HepG2 (cell line): Measurements from ENCODE around the gene LMAN2L. TPM values are rescaled to one million over a fixed set of nuclear protein-coding genes. Genes with fewer than 3 reads are reported as not detected.
A peak's percentile ranks its signal among the peaks of the same experiment; 100 is the strongest.

Experiments
- CBX5 ChIP-seq: sonication (generic); formaldehyde crosslinking; IDR thresholded peaks from 2 replicates; pipeline ENCODE4 v1.4.0; 2020; ENCODE audit warnings: missing genetic modification reagents, borderline replicate concordance
- ELF3 ChIP-seq: IDR thresholded peaks from 2 replicates; pipeline ENCODE4 v1.6.1; 2016; ENCODE audit warnings: missing genetic modification reagents, missing compliant biosample characterization
- HOXA5 ChIP-seq: sonication (generic); formaldehyde crosslinking; IDR thresholded peaks from 2 replicates; pipeline ENCODE4 v1.4.0; 2020; ENCODE audit warnings: missing genetic modification reagents
- KLF11 ChIP-seq: IDR thresholded peaks from 2 replicates; pipeline ENCODE4 v1.6.1; 2016; ENCODE audit warnings: missing compliant biosample characterization
- MBNL3 ChIP-seq: fragments of 250-450 bp; sonication (Bioruptor Pico); conservative IDR thresholded peaks from 2 replicates; pipeline ENCODE4 v1.8.0; 2022; ENCODE audit warnings: mild to moderate bottlenecking, inconsistent platforms
- RORA ChIP-seq: sonication (generic); formaldehyde crosslinking; IDR thresholded peaks from 2 replicates; pipeline ENCODE4 v1.5.0; 2020; ENCODE audit warnings: mild to moderate bottlenecking, missing genetic modification reagents, moderate library complexity
- SNAI1 ChIP-seq: sonication (generic); formaldehyde crosslinking; IDR thresholded peaks from 2 replicates; pipeline ENCODE4 v1.5.0; 2020; ENCODE audit warnings: mild to moderate bottlenecking, missing genetic modification reagents, borderline replicate concordance
- XBP1 ChIP-seq: sonication (generic); formaldehyde crosslinking; IDR thresholded peaks from 2 replicates; pipeline ENCODE4 v1.5.0; 2020; ENCODE audit warnings: missing genetic modification reagents
- ZBTB7A ChIP-seq: sonication (generic); formaldehyde crosslinking; IDR thresholded peaks from 2 replicates; pipeline ENCODE4 v1.8.0; 2022; ENCODE audit warnings: mild to moderate bottlenecking, missing genetic modification reagents
- ZEB1 ChIP-seq: IDR thresholded peaks from 2 replicates; pipeline ENCODE4 v1.6.1; 2012; ENCODE audit warnings: mild to moderate bottlenecking, low read depth, inconsistent platforms; ENCODE audit not compliant: insufficient replicate concordance
- ZFAT ChIP-seq: sonication (generic); formaldehyde crosslinking; conservative IDR thresholded peaks from 2 replicates; pipeline ENCODE4 v1.8.1; 2023; ENCODE audit warnings: missing genetic modification reagents, inconsistent platforms
- ZMYM3 ChIP-seq: sonication (generic); formaldehyde crosslinking; IDR thresholded peaks from 2 replicates; pipeline ENCODE4 v1.5.1; 2020; ENCODE audit warnings: mild to moderate bottlenecking, missing genetic modification reagents
- ZNF317 ChIP-seq: sonication (generic); formaldehyde crosslinking; IDR thresholded peaks from 2 replicates; pipeline ENCODE4 v1.5.0; 2020; ENCODE audit warnings: mild to moderate bottlenecking, missing genetic modification reagents
- ZNF350 ChIP-seq: sonication (generic); formaldehyde crosslinking; IDR thresholded peaks from 2 replicates; pipeline ENCODE4 v1.4.0; 2020; ENCODE audit warnings: mild to moderate bottlenecking, low read depth, missing genetic modification reagents, borderline replicate concordance
- ZNF354B ChIP-seq: sonication (generic); formaldehyde crosslinking; IDR thresholded peaks from 2 replicates; pipeline ENCODE4 v1.8.0; 2022; ENCODE audit warnings: mild to moderate bottlenecking, missing genetic modification reagents
- ZNF564 ChIP-seq: sonication (generic); formaldehyde crosslinking; IDR thresholded peaks from 2 replicates; pipeline ENCODE4 v1.8.1; 2023; ENCODE audit warnings: mild to moderate bottlenecking, missing genetic modification reagents
- polyA plus RNA-seq, 8 experiments: library from polyadenylated mRNA; depleted of rRNA in 3 of 8; stranded (reverse) in 7 of 8; unstranded in 1 of 8; fragments of >200 nt; fragmentation: Illumina TruSeq in 4 of 8; extraction: Trizol in 4 of 8; gene quantifications; 2 replicates each; pipeline versions ENCODE4 v1.2.1 to v1.2.3, GENCODE V29; 2011 to 2016; ENCODE audit warnings: low read depth in 4 of 8, missing spikeins in 1 of 8, mixed read lengths in 1 of 8; ENCODE audit not compliant: insufficient read depth in 1 of 8
- total RNA-seq, 5 experiments: library from RNA; depleted of rRNA; stranded (reverse); fragments of >200 nt; fragmentation: Illumina TruSeq; extraction: Trizol; gene quantifications; 2 replicates each; pipeline ENCODE4 v1.2.3, GENCODE V29; 2016; ENCODE audit warnings: low read depth in 1 of 5
- TF ChIP-seq, protein P1 (sequence below): sonication (generic); formaldehyde crosslinking; IDR thresholded peaks from 2 replicates; pipeline ENCODE4 v1.4.0; 2020; ENCODE audit warnings: missing genetic modification reagents
- TF ChIP-seq, protein P2 (sequence below): sonication (generic); formaldehyde crosslinking; IDR thresholded peaks from 2 replicates; pipeline ENCODE4 v1.4.0; 2020; ENCODE audit warnings: missing genetic modification reagents; ENCODE audit errors: not compliant biosample characterization
- TF ChIP-seq, protein P3 (sequence below): sonication (generic); formaldehyde crosslinking; IDR thresholded peaks from 2 replicates; pipeline ENCODE4 v1.4.0; 2020; ENCODE audit warnings: mild to moderate bottlenecking, missing genetic modification reagents
- TF ChIP-seq, protein P4 (sequence below): sonication (generic); formaldehyde crosslinking; IDR thresholded peaks from 2 replicates; pipeline ENCODE4 v1.5.1; 2020; ENCODE audit warnings: mild to moderate bottlenecking, moderate library complexity, missing genetic modification reagents

The LMAN2L gene
- total and polyA plus RNA-seq, 2 of the 13 experiments (the other 11 are each of a cell fraction or from before 2014, with no cell fraction given): 39.1 to 57.9 TPM

DNA sequence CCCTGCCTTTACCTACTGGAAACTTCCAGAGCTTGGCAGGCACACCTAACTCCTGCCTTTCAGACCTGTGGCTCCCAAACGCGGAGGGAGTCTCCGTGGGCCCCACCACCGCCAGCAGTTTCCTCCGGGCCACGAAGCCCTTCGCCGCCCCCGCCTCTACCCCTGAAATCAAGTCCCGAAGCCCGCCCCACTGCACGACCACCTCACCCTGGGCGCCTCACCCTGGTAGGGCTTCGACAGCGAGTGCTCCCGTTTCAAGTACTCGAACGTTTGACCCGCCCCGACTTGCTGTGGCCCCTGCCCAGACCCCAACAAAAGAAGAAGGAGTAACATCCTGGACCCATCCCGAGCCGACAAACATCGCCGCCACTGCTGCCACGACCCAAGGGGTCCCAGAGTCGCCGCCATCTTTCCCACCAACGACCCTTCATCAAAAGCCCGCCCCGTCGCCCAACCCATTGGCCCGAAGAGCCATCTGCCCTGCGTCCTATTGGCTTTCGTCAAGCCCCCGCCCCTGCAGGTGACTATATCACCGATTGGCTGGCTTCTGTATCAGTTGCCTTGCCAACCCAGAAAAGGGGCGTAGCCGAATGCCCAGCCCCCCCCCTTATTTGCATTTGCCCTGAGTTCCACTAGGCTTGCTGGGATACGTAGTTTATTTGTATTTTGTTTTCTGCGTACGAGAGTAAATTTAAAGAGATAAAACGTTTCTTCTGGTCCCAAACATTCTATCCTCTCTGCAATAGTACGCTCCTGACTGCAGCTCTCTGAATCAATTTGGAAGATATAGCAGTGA, at the start of gene LMAN2L (continued):
- TF ChIP-seq, protein P1, sequence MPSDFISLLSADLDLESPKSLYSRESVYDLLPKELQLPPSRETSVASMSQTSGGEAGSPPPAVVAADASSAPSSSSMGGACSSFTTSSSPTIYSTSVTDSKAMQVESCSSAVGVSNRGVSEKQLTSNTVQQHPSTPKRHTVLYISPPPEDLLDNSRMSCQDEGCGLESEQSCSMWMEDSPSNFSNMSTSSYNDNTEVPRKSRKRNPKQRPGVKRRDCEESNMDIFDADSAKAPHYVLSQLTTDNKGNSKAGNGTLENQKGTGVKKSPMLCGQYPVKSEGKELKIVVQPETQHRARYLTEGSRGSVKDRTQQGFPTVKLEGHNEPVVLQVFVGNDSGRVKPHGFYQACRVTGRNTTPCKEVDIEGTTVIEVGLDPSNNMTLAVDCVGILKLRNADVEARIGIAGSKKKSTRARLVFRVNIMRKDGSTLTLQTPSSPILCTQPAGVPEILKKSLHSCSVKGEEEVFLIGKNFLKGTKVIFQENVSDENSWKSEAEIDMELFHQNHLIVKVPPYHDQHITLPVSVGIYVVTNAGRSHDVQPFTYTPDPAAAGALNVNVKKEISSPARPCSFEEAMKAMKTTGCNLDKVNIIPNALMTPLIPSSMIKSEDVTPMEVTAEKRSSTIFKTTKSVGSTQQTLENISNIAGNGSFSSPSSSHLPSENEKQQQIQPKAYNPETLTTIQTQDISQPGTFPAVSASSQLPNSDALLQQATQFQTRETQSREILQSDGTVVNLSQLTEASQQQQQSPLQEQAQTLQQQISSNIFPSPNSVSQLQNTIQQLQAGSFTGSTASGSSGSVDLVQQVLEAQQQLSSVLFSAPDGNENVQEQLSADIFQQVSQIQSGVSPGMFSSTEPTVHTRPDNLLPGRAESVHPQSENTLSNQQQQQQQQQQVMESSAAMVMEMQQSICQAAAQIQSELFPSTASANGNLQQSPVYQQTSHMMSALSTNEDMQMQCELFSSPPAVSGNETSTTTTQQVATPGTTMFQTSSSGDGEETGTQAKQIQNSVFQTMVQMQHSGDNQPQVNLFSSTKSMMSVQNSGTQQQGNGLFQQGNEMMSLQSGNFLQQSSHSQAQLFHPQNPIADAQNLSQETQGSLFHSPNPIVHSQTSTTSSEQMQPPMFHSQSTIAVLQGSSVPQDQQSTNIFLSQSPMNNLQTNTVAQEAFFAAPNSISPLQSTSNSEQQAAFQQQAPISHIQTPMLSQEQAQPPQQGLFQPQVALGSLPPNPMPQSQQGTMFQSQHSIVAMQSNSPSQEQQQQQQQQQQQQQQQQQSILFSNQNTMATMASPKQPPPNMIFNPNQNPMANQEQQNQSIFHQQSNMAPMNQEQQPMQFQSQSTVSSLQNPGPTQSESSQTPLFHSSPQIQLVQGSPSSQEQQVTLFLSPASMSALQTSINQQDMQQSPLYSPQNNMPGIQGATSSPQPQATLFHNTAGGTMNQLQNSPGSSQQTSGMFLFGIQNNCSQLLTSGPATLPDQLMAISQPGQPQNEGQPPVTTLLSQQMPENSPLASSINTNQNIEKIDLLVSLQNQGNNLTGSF (CRISPR knock-in tag): peak; percentile 72; the same call in 1 of the 2 replicates
- TF ChIP-seq ZEB1: no peak
- TF ChIP-seq ZNF350: peak; percentile 87
- TF ChIP-seq, protein P2, sequence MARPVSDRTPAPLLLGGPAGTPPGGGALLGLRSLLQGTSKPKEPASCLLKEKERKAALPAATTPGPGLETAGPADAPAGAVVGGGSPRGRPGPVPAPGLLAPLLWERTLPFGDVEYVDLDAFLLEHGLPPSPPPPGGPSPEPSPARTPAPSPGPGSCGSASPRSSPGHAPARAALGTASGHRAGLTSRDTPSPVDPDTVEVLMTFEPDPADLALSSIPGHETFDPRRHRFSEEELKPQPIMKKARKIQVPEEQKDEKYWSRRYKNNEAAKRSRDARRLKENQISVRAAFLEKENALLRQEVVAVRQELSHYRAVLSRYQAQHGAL: no peak
- peak; percentile 59; the same call in 1 of the 2 replicates for TF ChIP-seq ZBTB7A
- TF ChIP-seq, protein P3, sequence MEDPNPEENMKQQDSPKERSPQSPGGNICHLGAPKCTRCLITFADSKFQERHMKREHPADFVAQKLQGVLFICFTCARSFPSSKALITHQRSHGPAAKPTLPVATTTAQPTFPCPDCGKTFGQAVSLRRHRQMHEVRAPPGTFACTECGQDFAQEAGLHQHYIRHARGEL (CRISPR knock-in tag): no peak
- no peak for TF ChIP-seq MBNL3 (CRISPR knock-in tag)
- TF ChIP-seq SNAI1 (CRISPR knock-in tag): no peak
- TF ChIP-seq ZMYM3 (CRISPR knock-in tag): no peak
- no peak for TF ChIP-seq CBX5 (CRISPR knock-in tag)
- TF ChIP-seq ZNF317 (CRISPR knock-in tag): 0 out of 2 replicates have a peak, but pooled peaks have one; percentile 40
- TF ChIP-seq ZNF564 (CRISPR knock-in tag): no peak
- peak; percentile 65; the same call in 1 of the 2 replicates for TF ChIP-seq KLF11 (CRISPR knock-in tag)
- no peak for TF ChIP-seq ZFAT (CRISPR knock-in tag)
- TF ChIP-seq ZNF354B: no peak
- no peak for TF ChIP-seq RORA
- no peak for TF ChIP-seq XBP1 (CRISPR knock-in tag)
- TF ChIP-seq, protein P4, sequence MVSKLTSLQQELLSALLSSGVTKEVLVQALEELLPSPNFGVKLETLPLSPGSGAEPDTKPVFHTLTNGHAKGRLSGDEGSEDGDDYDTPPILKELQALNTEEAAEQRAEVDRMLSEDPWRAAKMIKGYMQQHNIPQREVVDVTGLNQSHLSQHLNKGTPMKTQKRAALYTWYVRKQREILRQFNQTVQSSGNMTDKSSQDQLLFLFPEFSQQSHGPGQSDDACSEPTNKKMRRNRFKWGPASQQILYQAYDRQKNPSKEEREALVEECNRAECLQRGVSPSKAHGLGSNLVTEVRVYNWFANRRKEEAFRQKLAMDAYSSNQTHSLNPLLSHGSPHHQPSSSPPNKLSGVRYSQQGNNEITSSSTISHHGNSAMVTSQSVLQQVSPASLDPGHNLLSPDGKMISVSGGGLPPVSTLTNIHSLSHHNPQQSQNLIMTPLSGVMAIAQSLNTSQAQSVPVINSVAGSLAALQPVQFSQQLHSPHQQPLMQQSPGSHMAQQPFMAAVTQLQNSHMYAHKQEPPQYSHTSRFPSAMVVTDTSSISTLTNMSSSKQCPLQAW: peak; percentile 63; the same call in 1 of the 2 replicates
- 0 out of 2 replicates have a peak, but pooled peaks have one; percentile 63 for TF ChIP-seq HOXA5 (CRISPR knock-in tag)
- TF ChIP-seq ELF3 (CRISPR knock-in tag): no peak
